GM18858 (cell line): ENCODE results near the gene ERO1A.

Experiments used
- ATAC-seq: cut with Tn5 transposase; IDR thresholded peaks from one replicate; pipeline ENCODE4 v1.9.1; 2021; ENCODE audit not compliant: unreplicated experiment

The ERO1A gene

GRCh38 chr14:52610187-52610586 is 85.2 kb downstream of the ERO1A start:
- ATAC-seq, result no peak

- no peak for ATAC-seq
Measured at GRCh38 chr14:52609445-52610044, 85.8 kb downstream of the ERO1A start.

- ATAC-seq, result no peak
Measured at GRCh38 chr14:52607061-52607460, 88.3 kb downstream of the ERO1A start.

- ATAC-seq, result no peak
Measured at GRCh38 chr14:52602131-52602530, 93.2 kb downstream of the ERO1A start.

GRCh38 chr14:52599974-52600373 is 95.4 kb downstream of the ERO1A start:
- no peak for ATAC-seq

- no peak for ATAC-seq
Measured at GRCh38 chr14:52598568-52598967, 96.8 kb downstream of the ERO1A start.

GRCh38 chr14:52596861-52597260 is 98.5 kb downstream of the ERO1A start:
- no peak for ATAC-seq

- no peak for ATAC-seq
Measured at GRCh38 chr14:52596320-52596719, 99.0 kb downstream of the ERO1A start.

- no peak for ATAC-seq
Measured at GRCh38 chr14:52590318-52590717, 105.0 kb downstream of the ERO1A start.
